Measurements from ENCODE around the gene BAZ2B.

The BAZ2B gene

DNA sequence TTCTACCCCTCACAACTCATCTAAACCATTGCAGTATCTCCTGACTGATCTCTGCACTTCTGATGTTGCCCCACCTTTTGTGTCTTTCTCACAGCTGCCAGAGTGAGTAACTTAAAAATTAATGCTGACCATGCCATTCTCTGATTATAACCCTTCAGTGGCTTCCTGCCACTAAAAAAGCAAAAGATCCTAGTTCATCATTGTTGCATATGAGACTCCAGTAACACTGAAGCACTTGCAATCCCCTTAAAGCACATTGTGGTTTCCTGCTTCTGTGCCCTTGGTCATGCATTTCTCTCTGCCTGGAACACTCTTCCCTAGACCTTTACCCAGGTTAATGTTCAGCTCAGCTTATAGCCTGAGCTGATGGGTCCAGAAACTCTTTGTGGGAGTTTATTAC is 234.8 kb downstream of the BAZ2B start:
- POLR2A ChIA-PET, result no interaction called here

GRCh38 chr2:159380685-159381239 is 235.6 kb downstream of the BAZ2B start:
- ChIA-PET POLR2A (no interaction called here), CTCF (interaction anchor here (1.1 to 1.4 kb wide), 3 partner anchors 8 to 17 kb away, joined by 3 to 4 read pairs (median 3); no protein-coding TSS in a partner anchor)
- TF ChIP-seq, protein P1, sequence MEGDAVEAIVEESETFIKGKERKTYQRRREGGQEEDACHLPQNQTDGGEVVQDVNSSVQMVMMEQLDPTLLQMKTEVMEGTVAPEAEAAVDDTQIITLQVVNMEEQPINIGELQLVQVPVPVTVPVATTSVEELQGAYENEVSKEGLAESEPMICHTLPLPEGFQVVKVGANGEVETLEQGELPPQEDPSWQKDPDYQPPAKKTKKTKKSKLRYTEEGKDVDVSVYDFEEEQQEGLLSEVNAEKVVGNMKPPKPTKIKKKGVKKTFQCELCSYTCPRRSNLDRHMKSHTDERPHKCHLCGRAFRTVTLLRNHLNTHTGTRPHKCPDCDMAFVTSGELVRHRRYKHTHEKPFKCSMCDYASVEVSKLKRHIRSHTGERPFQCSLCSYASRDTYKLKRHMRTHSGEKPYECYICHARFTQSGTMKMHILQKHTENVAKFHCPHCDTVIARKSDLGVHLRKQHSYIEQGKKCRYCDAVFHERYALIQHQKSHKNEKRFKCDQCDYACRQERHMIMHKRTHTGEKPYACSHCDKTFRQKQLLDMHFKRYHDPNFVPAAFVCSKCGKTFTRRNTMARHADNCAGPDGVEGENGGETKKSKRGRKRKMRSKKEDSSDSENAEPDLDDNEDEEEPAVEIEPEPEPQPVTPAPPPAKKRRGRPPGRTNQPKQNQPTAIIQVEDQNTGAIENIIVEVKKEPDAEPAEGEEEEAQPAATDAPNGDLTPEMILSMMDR (IDR thresholded peaks at IDR 0.05; ENCODE audit: control extremely low read depth, extremely low read depth, low read depth, missing control alignments), result no peak
- no peak for DNase-seq (ENCODE audit: extremely low spot score)

More for the DNA sequence above, 234.8 kb downstream of the BAZ2B start:
- CTCF ChIA-PET, result interaction anchor here (1.4 kb wide), 1 partner anchor 10 kb away, joined by 3 read pairs; no protein-coding TSS in a partner anchor
- TF ChIP-seq, protein P1 (IDR thresholded peaks at IDR 0.05; ENCODE audit: control extremely low read depth, extremely low read depth, low read depth, missing control alignments), result no peak
- no peak for DNase-seq (ENCODE audit: extremely low spot score)

- ChIA-PET CTCF (interaction anchor here (1.3 to 1.4 kb wide), 2 partner anchors 15 to 93 kb away, joined by 3 read pairs; partner anchors contain the start of gene WDSUB1), POLR2A (no interaction called here)
- TF ChIP-seq, protein P1 (IDR thresholded peaks at IDR 0.05; ENCODE audit: control extremely low read depth, extremely low read depth, low read depth, missing control alignments), result no peak
- DNase-seq (ENCODE audit: extremely low spot score), result no peak
Measured at GRCh38 chr2:159379181-159379580, 237.2 kb downstream of the BAZ2B start.

DNA sequence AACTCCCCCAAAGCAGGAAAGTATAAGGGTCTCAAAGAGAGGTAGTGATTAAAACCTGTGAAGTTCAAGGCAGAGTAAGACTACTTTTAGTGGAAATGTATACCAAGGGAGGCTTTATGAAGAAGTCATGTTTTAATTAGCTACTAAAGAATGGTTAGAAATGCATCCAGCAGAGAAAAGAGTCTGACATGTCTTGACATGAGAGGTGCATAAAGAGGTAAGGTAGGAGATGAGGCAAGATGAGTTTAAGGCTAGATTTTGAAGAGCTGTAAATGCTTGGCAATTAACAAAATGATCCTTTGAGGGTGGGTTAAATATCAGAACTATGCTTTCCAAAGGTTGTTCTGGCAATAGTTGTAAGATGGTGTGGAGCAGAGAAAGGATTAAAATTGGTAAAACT is 241.1 kb downstream of the BAZ2B start:
- DNase-seq (ENCODE audit: extremely low spot score), result no peak
- ChIA-PET POLR2A (no interaction called here), CTCF (interaction anchor here (0.9 to 4.9 kb wide), 4 partner anchors 12 to 28 kb away, joined by 3 to 15 read pairs (median 3); no protein-coding TSS in a partner anchor)
- TF ChIP-seq, protein P1 (IDR thresholded peaks at IDR 0.05; ENCODE audit: control extremely low read depth, extremely low read depth, low read depth, missing control alignments), result no peak

- DNase-seq (ENCODE audit: extremely low spot score), result no peak
- CTCF ChIA-PET, result interaction anchor here (1.3 to 4.9 kb wide), 2 partner anchors 16 to 22 kb away, joined by 3 to 15 read pairs; no protein-coding TSS in a partner anchor
- POLR2A ChIA-PET, result no interaction called here
- TF ChIP-seq, protein P1 (IDR thresholded peaks at IDR 0.05; ENCODE audit: control extremely low read depth, extremely low read depth, low read depth, missing control alignments), result no peak
Measured at GRCh38 chr2:159371506-159371905, 244.8 kb downstream of the BAZ2B start.

- ChIA-PET CTCF (interaction anchor here (1.0 kb wide), 1 partner anchor 13 kb away, joined by 3 read pairs; no protein-coding TSS in a partner anchor), POLR2A (no interaction called here)
- TF ChIP-seq, protein P1 (IDR thresholded peaks at IDR 0.05; ENCODE audit: control extremely low read depth, extremely low read depth, low read depth, missing control alignments), result no peak
- DNase-seq (ENCODE audit: extremely low spot score), result no peak
Measured at GRCh38 chr2:159366538-159366937, 249.8 kb downstream of the BAZ2B start.

Data from GM10248 (cell line).